ENCODE results near the gene CASP14. TPM values are rescaled to one million over a fixed set of nuclear protein-coding genes. Genes with fewer than 3 reads are reported as not detected.
"Not testable (repeated sequence)": the region's sequence is repeated elsewhere in the genome, so short reads cannot be mapped to it uniquely, and the experiment has no call there.

CASP14 gene
- total RNA-seq, 1 experiment from 2014 or later: not detected

GRCh38 chr19:15015946-15016542 is 33.2 kb upstream of the CASP14 start:
- TF ChIP-seq, protein P1, sequence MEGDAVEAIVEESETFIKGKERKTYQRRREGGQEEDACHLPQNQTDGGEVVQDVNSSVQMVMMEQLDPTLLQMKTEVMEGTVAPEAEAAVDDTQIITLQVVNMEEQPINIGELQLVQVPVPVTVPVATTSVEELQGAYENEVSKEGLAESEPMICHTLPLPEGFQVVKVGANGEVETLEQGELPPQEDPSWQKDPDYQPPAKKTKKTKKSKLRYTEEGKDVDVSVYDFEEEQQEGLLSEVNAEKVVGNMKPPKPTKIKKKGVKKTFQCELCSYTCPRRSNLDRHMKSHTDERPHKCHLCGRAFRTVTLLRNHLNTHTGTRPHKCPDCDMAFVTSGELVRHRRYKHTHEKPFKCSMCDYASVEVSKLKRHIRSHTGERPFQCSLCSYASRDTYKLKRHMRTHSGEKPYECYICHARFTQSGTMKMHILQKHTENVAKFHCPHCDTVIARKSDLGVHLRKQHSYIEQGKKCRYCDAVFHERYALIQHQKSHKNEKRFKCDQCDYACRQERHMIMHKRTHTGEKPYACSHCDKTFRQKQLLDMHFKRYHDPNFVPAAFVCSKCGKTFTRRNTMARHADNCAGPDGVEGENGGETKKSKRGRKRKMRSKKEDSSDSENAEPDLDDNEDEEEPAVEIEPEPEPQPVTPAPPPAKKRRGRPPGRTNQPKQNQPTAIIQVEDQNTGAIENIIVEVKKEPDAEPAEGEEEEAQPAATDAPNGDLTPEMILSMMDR (IDR thresholded peaks at IDR 0.05; ENCODE audit: unreplicated experiment): no peak
- intact Hi-C loops (cut with micrococcal nuclease): no loop called here
- Mint-ChIP-seq H3K36me3 (ENCODE audit: insufficient read depth, unreplicated experiment) (no peaks in the 10 kb centered on the region), H3K27me3 (ENCODE audit: insufficient read depth, unreplicated experiment) (no peaks in the 10 kb centered on the region), H3K9me3 (ENCODE audit: unreplicated experiment) (peaks cover 7% of the 10 kb centered on the region), H3K27ac (ENCODE audit: low read depth, unreplicated experiment) (no peak overlapping the region), H3K4me3 (ENCODE audit: unreplicated experiment) (no peak overlapping the region), H3K4me1 (ENCODE audit: insufficient read depth, unreplicated experiment) (no peaks in the 10 kb centered on the region)
- POLR2A ChIA-PET: interaction anchor here (0.6 to 1.1 kb wide), 2 partner anchors 10 to 585 kb away, joined by 3 to 4 read pairs; no protein-coding TSS in a partner anchor
- CTCF ChIA-PET: interaction anchor here (0.5 to 1.4 kb wide), 4 partner anchors 11 to 613 kb away, joined by 3 to 5 read pairs (median 4); no protein-coding TSS in a partner anchor
- BruUV-seq (replicated peaks): no TSS peak
- DNase-seq (ENCODE audit: unreplicated experiment): peak; percentile 31

- not testable (repeated sequence) for H3K9me3 Mint-ChIP-seq (ENCODE audit: unreplicated experiment); BruUV-seq (replicated peaks)
These were observed 30.4 kb upstream of the CASP14 start for GRCh38 chr19:15018836-15019235.

GRCh38 chr19:15021286-15022007 is 27.8 kb upstream of the CASP14 start:
- H3K36me3 Mint-ChIP-seq (ENCODE audit: insufficient read depth, unreplicated experiment): no peaks in the 10 kb centered on the region
- no peaks in the 10 kb centered on the region for H3K27me3 Mint-ChIP-seq (ENCODE audit: insufficient read depth, unreplicated experiment)
- H3K27ac Mint-ChIP-seq (ENCODE audit: low read depth, unreplicated experiment): no peak overlapping the region
- DNase-seq (ENCODE audit: unreplicated experiment): no peak
- BruUV-seq (replicated peaks): no TSS peak
- TF ChIP-seq, protein P1 (IDR thresholded peaks at IDR 0.05; ENCODE audit: unreplicated experiment): no peak
- ChIA-PET POLR2A (no interaction called here), CTCF (interaction anchor here (0.6 kb wide), 1 partner anchor 34 kb away, joined by 3 read pairs; no protein-coding TSS in a partner anchor)
- no peaks in the 10 kb centered on the region for H3K9me3 Mint-ChIP-seq (ENCODE audit: unreplicated experiment)
- H3K4me1 Mint-ChIP-seq (ENCODE audit: insufficient read depth, unreplicated experiment): no peaks in the 10 kb centered on the region
- intact Hi-C loops (cut with micrococcal nuclease): no loop called here
- H3K4me3 Mint-ChIP-seq (ENCODE audit: unreplicated experiment): no peak overlapping the region

More at GRCh38 chr19:15018836-15019235, 30.4 kb upstream of the CASP14 start:
- H3K27me3 Mint-ChIP-seq (ENCODE audit: insufficient read depth, unreplicated experiment); H3K4me3 Mint-ChIP-seq (ENCODE audit: unreplicated experiment); H3K36me3 Mint-ChIP-seq (ENCODE audit: insufficient read depth, unreplicated experiment); POLR2A ChIA-PET; H3K4me1 Mint-ChIP-seq (ENCODE audit: insufficient read depth, unreplicated experiment); intact Hi-C loops (cut with micrococcal nuclease); H3K27ac Mint-ChIP-seq (ENCODE audit: low read depth, unreplicated experiment); CTCF ChIA-PET; DNase-seq (ENCODE audit: unreplicated experiment): not testable (repeated sequence)

GRCh38 chr19:15022752-15023151 is 26.5 kb upstream of the CASP14 start:
- Mint-ChIP-seq H3K27me3 (ENCODE audit: insufficient read depth, unreplicated experiment) (no peaks in the 10 kb centered on the region), H3K9me3 (ENCODE audit: unreplicated experiment) (no peaks in the 10 kb centered on the region), H3K4me1 (ENCODE audit: insufficient read depth, unreplicated experiment) (no peaks in the 10 kb centered on the region), H3K4me3 (ENCODE audit: unreplicated experiment) (no peak overlapping the region), H3K27ac (ENCODE audit: low read depth, unreplicated experiment) (no peak overlapping the region), H3K36me3 (ENCODE audit: insufficient read depth, unreplicated experiment) (no peaks in the 10 kb centered on the region)
- BruUV-seq (replicated peaks): no TSS peak
- CTCF ChIA-PET: interaction anchor here (0.6 to 0.7 kb wide), 3 partner anchors 105 to 1355 kb away, joined by 3 to 4 read pairs (median 3); no protein-coding TSS in a partner anchor
- DNase-seq (ENCODE audit: unreplicated experiment): no peak
- POLR2A ChIA-PET: no interaction called here
- intact Hi-C loops (cut with micrococcal nuclease): no loop called here
- TF ChIP-seq, protein P1 (IDR thresholded peaks at IDR 0.05; ENCODE audit: unreplicated experiment): no peak

All from MCF 10A (cell line).